Measurements from ENCODE around the gene EMC8.

GRCh38 chr16:85808926-85809325 is 9.6 kb upstream of the EMC8 start:
- TF ChIP-seq GATA3 (IDR thresholded peaks at IDR 0.05; ENCODE audit: low read depth, low read length) (no peak), GATA2 (IDR thresholded peaks at IDR 0.05; ENCODE audit: low read depth, low read length) (no peak)
